ENCODE data around the gene SLC7A6OS. TPM values are rescaled to one million over a fixed set of nuclear protein-coding genes. Genes with fewer than 3 reads are reported as not detected.

SLC7A6OS gene
- total RNA-seq, 1 experiment from 2014 or later, result 14.2 TPM

- Histone ChIP-seq H4K20me1 (ENCODE audit: insufficient read depth) (no peaks in the 10 kb centered on the region), H2AFZ (no peak overlapping the region), H3K27me3 (ENCODE audit: insufficient read depth, low read depth) (no peaks in the 10 kb centered on the region), H3K4me3 (no peak overlapping the region), H3F3A (ENCODE audit: insufficient read depth, low read depth) (no peaks in the 10 kb centered on the region), H3K27ac (no peak overlapping the region), H3K4me2 (no peak overlapping the region), H3K36me3 (ENCODE audit: low read depth) (peaks cover 5% of the 10 kb centered on the region; the same call in 1 of the 2 replicates), H3K9me2 (ENCODE audit: insufficient read depth) (no peaks in the 10 kb centered on the region), H3K9me3 (ENCODE audit: insufficient read depth, low read depth) (no peaks in the 10 kb centered on the region), H3K4me1 (replicated peaks; ENCODE audit: insufficient read depth) (no peaks in the 10 kb centered on the region), H3K79me2 (ENCODE audit: low read depth) (no peaks in the 10 kb centered on the region)
- POLR2A ChIA-PET (ENCODE audit: unreplicated experiment), result no interaction called here
- BruUV-seq (replicated peaks), result no TSS peak
- intact Hi-C loops (cut with micrococcal nuclease; ENCODE audit: unreplicated experiment), result no loop called here
- TF ChIP-seq EZH2 (IDR thresholded peaks at IDR 0.05; ENCODE audit: low read depth) (no peak), CTCF (conservative IDR thresholded peaks at IDR 0.05) (no peak)
- CTCF ChIA-PET, result no interaction called here
- no peak for DNase-seq
These were observed 24.4 kb upstream of the SLC7A6OS start for GRCh38 chr16:68335175-68335574.

- ChIA-PET CTCF (interaction anchor here (0.5 kb wide), 1 partner anchor 718 kb away, joined by 3 read pairs; no protein-coding TSS in a partner anchor), POLR2A (ENCODE audit: unreplicated experiment) (no interaction called here)
- TF ChIP-seq EZH2 (IDR thresholded peaks at IDR 0.05; ENCODE audit: low read depth) (no peak), CTCF (conservative IDR thresholded peaks at IDR 0.05) (no peak)
- intact Hi-C loops (cut with micrococcal nuclease; ENCODE audit: unreplicated experiment), result no loop called here
- no TSS peak for BruUV-seq (replicated peaks)
- H3K9me2 ChIP-seq (ENCODE audit: insufficient read depth), result no peaks in the 10 kb centered on the region
- H3K4me1 ChIP-seq (replicated peaks; ENCODE audit: insufficient read depth), result peaks cover 6% of the 10 kb centered on the region
- no peak overlapping the region for H2AFZ ChIP-seq
- H3K79me2 ChIP-seq (ENCODE audit: low read depth), result no peaks in the 10 kb centered on the region
- no peaks in the 10 kb centered on the region for H4K20me1 ChIP-seq (ENCODE audit: insufficient read depth)
- no peak overlapping the region for H3K4me2 ChIP-seq
- H3F3A ChIP-seq (ENCODE audit: insufficient read depth, low read depth), result peaks cover 6% of the 10 kb centered on the region; the same call in 1 of the 2 replicates
- no peaks in the 10 kb centered on the region for H3K9me3 ChIP-seq (ENCODE audit: insufficient read depth, low read depth)
- H3K4me3 ChIP-seq, result no peak overlapping the region
- DNase-seq, result no peak
- H3K36me3 ChIP-seq (ENCODE audit: low read depth), result peaks cover 5% of the 10 kb centered on the region; the same call in 1 of the 2 replicates
- H3K27ac ChIP-seq, result no peak overlapping the region
- no peaks in the 10 kb centered on the region for H3K27me3 ChIP-seq (ENCODE audit: insufficient read depth, low read depth)
These were observed 21.8 kb upstream of the SLC7A6OS start for GRCh38 chr16:68332411-68333121.

GRCh38 chr16:68331879-68332410 is 21.2 kb upstream of the SLC7A6OS start:
- no peak for DNase-seq
- BruUV-seq (replicated peaks), result no TSS peak
- H3K36me3 ChIP-seq (ENCODE audit: low read depth), result no peaks in the 10 kb centered on the region
- H3K4me2 ChIP-seq, result no peak overlapping the region
- no peak overlapping the region for H3K27ac ChIP-seq
- H3K9me2 ChIP-seq (ENCODE audit: insufficient read depth), result no peaks in the 10 kb centered on the region
- ChIA-PET CTCF (no interaction called here), POLR2A (ENCODE audit: unreplicated experiment) (no interaction called here)
- TF ChIP-seq CTCF (conservative IDR thresholded peaks at IDR 0.05), result no peak
- no peak for TF ChIP-seq EZH2 (IDR thresholded peaks at IDR 0.05; ENCODE audit: low read depth)
- intact Hi-C loops (cut with micrococcal nuclease; ENCODE audit: unreplicated experiment), result no loop called here
- no peaks in the 10 kb centered on the region for H4K20me1 ChIP-seq (ENCODE audit: insufficient read depth)
- no peaks in the 10 kb centered on the region for H3K9me3 ChIP-seq (ENCODE audit: insufficient read depth, low read depth)
- H3K27me3 ChIP-seq (ENCODE audit: insufficient read depth, low read depth), result no peaks in the 10 kb centered on the region
- H3K79me2 ChIP-seq (ENCODE audit: low read depth), result no peaks in the 10 kb centered on the region
- H3K4me1 ChIP-seq (replicated peaks; ENCODE audit: insufficient read depth), result peaks cover 6% of the 10 kb centered on the region
- H3K4me3 ChIP-seq, result no peak overlapping the region
- no peak overlapping the region for H2AFZ ChIP-seq
- H3F3A ChIP-seq (ENCODE audit: insufficient read depth, low read depth), result peaks cover 6% of the 10 kb centered on the region; the same call in 1 of the 2 replicates
